ENCODE data around the gene SUOX.

GRCh38 chr12:56018356-56018755 lies 21.3 kb downstream of the SUOX start:
- TF ChIP-seq POLR2A (IDR thresholded peaks at IDR 0.05) (no peak), POLR2AphosphoS5 (IDR thresholded peaks at IDR 0.05) (no peak)

Data from prostate gland (tissue), 1 donor.